Activated CD4-positive, alpha-beta T cell treated with anti-CD3 and anti-CD28 coated beads, Interleukin-10, Interleukin-2, amounts not matched to agents 100 ng/mL and 50 ng/mL, durations not matched to agents 16 hours and 8 hours (primary cell): Measurements from ENCODE around the gene KANSL1.

Experiments
- DNase-seq: peaks from one replicate; pipeline ENCODE4 v3.0.0-alpha.2; 2020

Gene KANSL1

GRCh38 chr17:45996282-45996937, 196.8 kb downstream of the KANSL1 start:
- DNase-seq = no peak

- DNase-seq = no peak
Measured at GRCh38 chr17:45995627-45996270, 197.5 kb downstream of the KANSL1 start.

- DNase-seq = no peak
Measured at GRCh38 chr17:45994987-45995386, 198.2 kb downstream of the KANSL1 start.

GRCh38 chr17:45993962-45994627, 199.1 kb downstream of the KANSL1 start:
- no peak for DNase-seq

- DNase-seq = no peak
Measured at GRCh38 chr17:45992904-45993303, 200.3 kb downstream of the KANSL1 start.

GRCh38 chr17:45992175-45992574, 201.1 kb downstream of the KANSL1 start:
- DNase-seq = no peak

- no peak for DNase-seq
Measured at GRCh38 chr17:45991341-45991740, 201.9 kb downstream of the KANSL1 start.

- DNase-seq = no peak
Measured at GRCh38 chr17:45990886-45991285, 202.3 kb downstream of the KANSL1 start.

- DNase-seq = no peak
Measured at GRCh38 chr17:45989759-45990158, 203.5 kb downstream of the KANSL1 start.

GRCh38 chr17:45987706-45988105, 205.5 kb downstream of the KANSL1 start:
- no peak for DNase-seq

GRCh38 chr17:45986056-45986455, 207.2 kb downstream of the KANSL1 start:
- DNase-seq = no peak

GRCh38 chr17:45985447-45985846, 207.8 kb downstream of the KANSL1 start:
- DNase-seq = no peak

- DNase-seq = no peak
Measured at GRCh38 chr17:45984368-45984767, 208.9 kb downstream of the KANSL1 start.

- DNase-seq = no peak
Measured at GRCh38 chr17:45983614-45984310, 209.5 kb downstream of the KANSL1 start.

GRCh38 chr17:45982791-45983613, 210.2 kb downstream of the KANSL1 start:
- no peak for DNase-seq

- DNase-seq = no peak
Measured at GRCh38 chr17:45981306-45981705, 211.9 kb downstream of the KANSL1 start.

- DNase-seq = no peak
Measured at GRCh38 chr17:45980855-45981254, 212.4 kb downstream of the KANSL1 start.
